ENCODE data around the gene NT5DC1. TPM values are rescaled to one million over a fixed set of nuclear protein-coding genes. Genes with fewer than 3 reads are reported as not detected.
A peak's percentile ranks its signal among the peaks of the same experiment; 100 is the strongest.

Gene NT5DC1
- total RNA-seq, 1 donor from 2014 or later, result 29.7 TPM

- Histone ChIP-seq H3K9ac (ENCODE audit: low read length) (peak overlapping the region; percentile 98), H3K4me1 (ENCODE audit: insufficient read depth, low read length) (peaks cover 20% of the 10 kb centered on the region), H3K36me3 (ENCODE audit: insufficient read depth, low read length) (peaks cover 11% of the 10 kb centered on the region), H3K4me2 (ENCODE audit: low read length) (peak overlapping the region; percentile 88), H3K27ac (ENCODE audit: low read depth, low read length) (peak overlapping the region; percentile 97), H3K9me3 (ENCODE audit: insufficient read depth, low read depth, low read length) (no peaks in the 10 kb centered on the region), H3K27me3 (ENCODE audit: insufficient read depth, low read length) (no peaks in the 10 kb centered on the region), H2AFZ (ENCODE audit: low read depth, low read length) (peak overlapping the region; percentile 89), H3K79me2 (ENCODE audit: insufficient read depth, low read length) (peaks cover 52% of the 10 kb centered on the region), H4K20me1 (ENCODE audit: insufficient read depth, low read length) (peaks cover 42% of the 10 kb centered on the region), H3K4me3 (ENCODE audit: insufficient read depth, low read depth, low read length) (peak overlapping the region; percentile 89)
- Mint-ChIP-seq H3K4me1 (ENCODE audit: low read depth, unreplicated experiment) (peaks cover 5% of the 10 kb centered on the region), H3K27ac (ENCODE audit: unreplicated experiment) (peak overlapping the region; percentile 99), H3K27me3 (ENCODE audit: low read depth, unreplicated experiment) (no peaks in the 10 kb centered on the region), H3K4me3 (ENCODE audit: unreplicated experiment) (peak overlapping the region; percentile 98), H3K9me3 (ENCODE audit: unreplicated experiment) (no peaks in the 10 kb centered on the region), H3K36me3 (ENCODE audit: low read depth, unreplicated experiment) (no peaks in the 10 kb centered on the region)
- TF ChIP-seq EZH2 (IDR thresholded peaks at IDR 0.05; ENCODE audit: insufficient read depth, low read length), result no peak
- TF ChIP-seq CTCF (IDR thresholded peaks at IDR 0.05; ENCODE audit: insufficient read depth, low read depth, low read length), result no peak
- no peak for FAIRE-seq
- no peak for DNase-seq (ENCODE audit: low read depth)
Measured at GRCh38 chr6:116278854-116279231, 178.2 kb downstream of the NT5DC1 start.

GRCh38 chr6:116279232-116280160 lies 178.8 kb downstream of the NT5DC1 start, which contains the start of gene TSPYL1:
TSS of gene TSPYL1 (minus strand) at chr6:116279930. CDS start at chr6:116279830, 100 bp downstream.
- no peaks in the 10 kb centered on the region for H3K27me3 ChIP-seq (ENCODE audit: insufficient read depth, low read length)
- peak; percentile 63 for FAIRE-seq
- peaks cover 51% of the 10 kb centered on the region for H3K79me2 ChIP-seq (ENCODE audit: insufficient read depth, low read length)
- no peak for TF ChIP-seq EZH2 (IDR thresholded peaks at IDR 0.05; ENCODE audit: insufficient read depth, low read length)
- no peak for TF ChIP-seq CTCF (IDR thresholded peaks at IDR 0.05; ENCODE audit: insufficient read depth, low read depth, low read length)
- Mint-ChIP-seq H3K4me1 (ENCODE audit: low read depth, unreplicated experiment) (peaks cover 5% of the 10 kb centered on the region), H3K27me3 (ENCODE audit: low read depth, unreplicated experiment) (no peaks in the 10 kb centered on the region), H3K27ac (ENCODE audit: unreplicated experiment) (peak within 1 kb of the TSS; percentile 99), H3K4me3 (ENCODE audit: unreplicated experiment) (peak within 1 kb of the TSS; percentile 98), H3K9me3 (ENCODE audit: unreplicated experiment) (no peaks in the 10 kb centered on the region), H3K36me3 (ENCODE audit: low read depth, unreplicated experiment) (no peaks in the 10 kb centered on the region)
- H4K20me1 ChIP-seq (ENCODE audit: insufficient read depth, low read length), result peaks cover 42% of the 10 kb centered on the region
- peaks cover 11% of the 10 kb centered on the region for H3K36me3 ChIP-seq (ENCODE audit: insufficient read depth, low read length)
- H3K9me3 ChIP-seq (ENCODE audit: insufficient read depth, low read depth, low read length), result no peaks in the 10 kb centered on the region
- peak within 1 kb of the TSS; percentile 89 for H2AFZ ChIP-seq (ENCODE audit: low read depth, low read length)
- DNase-seq (ENCODE audit: low read depth), result peak; percentile 93
- H3K4me2 ChIP-seq (ENCODE audit: low read length), result peak within 1 kb of the TSS; percentile 88
- peaks cover 20% of the 10 kb centered on the region for H3K4me1 ChIP-seq (ENCODE audit: insufficient read depth, low read length)
- H3K9ac ChIP-seq (ENCODE audit: low read length), result peak within 1 kb of the TSS; percentile 98
- H3K27ac ChIP-seq (ENCODE audit: low read depth, low read length), result peak within 1 kb of the TSS; percentile 97
- H3K4me3 ChIP-seq (ENCODE audit: insufficient read depth, low read depth, low read length), result peak within 1 kb of the TSS; percentile 89

All from astrocyte (in vitro differentiated cells and primary cell).